GM12872 (cell line): ENCODE data around the gene LACTBL1.
A peak's percentile ranks its signal among the peaks of the same experiment; 100 is the strongest.

Experiments used
- TF ChIP-seq, protein P1 (sequence below): IDR thresholded peaks from 3 replicates; pipeline ENCODE4 v1.5.1; 2011; ENCODE audit warnings: low read depth, mild to moderate bottlenecking, low read length, moderate library complexity; ENCODE audit not compliant: insufficient read depth

Gene LACTBL1, protein sequence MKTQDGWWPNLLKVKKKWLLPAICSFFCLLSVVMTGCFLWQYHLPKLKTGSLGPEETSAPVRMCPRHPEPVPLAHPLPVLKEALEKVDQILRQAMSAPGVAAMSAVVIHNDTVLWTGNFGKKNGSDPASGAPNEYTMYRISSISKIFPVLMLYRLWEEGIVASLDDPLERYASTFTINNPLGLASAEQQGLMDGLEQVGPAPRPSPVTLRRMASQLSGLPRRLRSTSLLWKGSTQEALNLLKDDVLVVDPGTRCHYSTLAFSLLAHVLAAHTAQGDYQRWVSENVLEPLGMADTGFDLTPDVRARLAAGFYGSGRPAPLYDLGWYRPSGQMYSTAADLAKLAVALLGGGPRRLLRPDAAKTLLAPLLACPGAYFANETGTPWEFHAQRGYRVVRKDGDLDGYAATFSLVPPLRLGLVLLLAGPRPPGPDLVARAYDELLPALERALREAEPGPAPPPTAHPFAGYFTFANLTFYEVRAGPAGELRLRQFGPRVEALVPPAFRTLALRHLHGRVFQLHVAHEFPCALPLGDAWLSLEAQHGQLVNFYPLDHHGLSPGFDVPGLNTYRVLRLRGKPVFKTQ

DNA sequence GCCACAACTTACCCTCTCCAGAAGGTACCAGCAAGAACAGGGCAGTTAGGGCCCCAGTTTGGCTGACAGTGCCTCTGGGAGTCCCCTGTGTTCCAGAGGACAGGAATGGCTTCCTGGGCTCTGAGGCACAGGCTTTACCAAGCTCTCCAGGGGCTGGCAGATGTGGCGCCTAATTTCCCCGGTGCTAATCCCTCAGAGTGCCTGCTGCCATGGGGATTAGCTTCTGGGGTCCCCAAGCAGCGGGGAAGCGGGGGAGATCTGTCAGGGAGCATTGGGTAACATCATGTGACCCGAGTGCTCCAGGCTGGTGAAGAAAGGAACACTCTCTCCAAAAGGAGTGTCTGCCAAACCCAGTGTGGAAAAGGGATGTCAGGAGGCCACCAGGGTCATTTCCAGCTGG lies at the start of gene LACTBL1:
Gene LACTBL1 (minus strand): TSS at position 107 of the 400 bp plus-strand sequence. CDS start 550 bp downstream, outside the sequence.
- TF ChIP-seq, protein P1, sequence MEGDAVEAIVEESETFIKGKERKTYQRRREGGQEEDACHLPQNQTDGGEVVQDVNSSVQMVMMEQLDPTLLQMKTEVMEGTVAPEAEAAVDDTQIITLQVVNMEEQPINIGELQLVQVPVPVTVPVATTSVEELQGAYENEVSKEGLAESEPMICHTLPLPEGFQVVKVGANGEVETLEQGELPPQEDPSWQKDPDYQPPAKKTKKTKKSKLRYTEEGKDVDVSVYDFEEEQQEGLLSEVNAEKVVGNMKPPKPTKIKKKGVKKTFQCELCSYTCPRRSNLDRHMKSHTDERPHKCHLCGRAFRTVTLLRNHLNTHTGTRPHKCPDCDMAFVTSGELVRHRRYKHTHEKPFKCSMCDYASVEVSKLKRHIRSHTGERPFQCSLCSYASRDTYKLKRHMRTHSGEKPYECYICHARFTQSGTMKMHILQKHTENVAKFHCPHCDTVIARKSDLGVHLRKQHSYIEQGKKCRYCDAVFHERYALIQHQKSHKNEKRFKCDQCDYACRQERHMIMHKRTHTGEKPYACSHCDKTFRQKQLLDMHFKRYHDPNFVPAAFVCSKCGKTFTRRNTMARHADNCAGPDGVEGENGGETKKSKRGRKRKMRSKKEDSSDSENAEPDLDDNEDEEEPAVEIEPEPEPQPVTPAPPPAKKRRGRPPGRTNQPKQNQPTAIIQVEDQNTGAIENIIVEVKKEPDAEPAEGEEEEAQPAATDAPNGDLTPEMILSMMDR, result no peak

DNA sequence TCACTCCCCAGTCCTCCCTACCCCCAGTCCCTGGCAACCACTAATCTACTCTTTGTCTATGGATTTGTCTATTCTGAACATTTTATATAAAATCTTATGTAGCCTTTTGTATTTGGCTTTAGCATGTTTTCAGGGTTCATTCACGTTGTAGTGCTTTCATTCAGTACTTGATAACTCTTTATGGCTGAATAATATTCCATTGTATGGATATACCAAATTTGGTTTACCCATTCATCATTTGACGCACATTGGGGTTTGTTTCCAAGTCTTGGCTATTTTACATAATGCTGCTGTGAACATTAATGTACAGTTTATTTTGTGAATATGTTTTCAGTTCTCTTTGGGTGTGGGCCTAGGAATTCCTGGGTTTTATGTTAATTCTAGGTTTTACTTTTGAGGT lies 49.2 kb upstream of the LACTBL1 start:
- TF ChIP-seq, protein P1, result no peak

DNA sequence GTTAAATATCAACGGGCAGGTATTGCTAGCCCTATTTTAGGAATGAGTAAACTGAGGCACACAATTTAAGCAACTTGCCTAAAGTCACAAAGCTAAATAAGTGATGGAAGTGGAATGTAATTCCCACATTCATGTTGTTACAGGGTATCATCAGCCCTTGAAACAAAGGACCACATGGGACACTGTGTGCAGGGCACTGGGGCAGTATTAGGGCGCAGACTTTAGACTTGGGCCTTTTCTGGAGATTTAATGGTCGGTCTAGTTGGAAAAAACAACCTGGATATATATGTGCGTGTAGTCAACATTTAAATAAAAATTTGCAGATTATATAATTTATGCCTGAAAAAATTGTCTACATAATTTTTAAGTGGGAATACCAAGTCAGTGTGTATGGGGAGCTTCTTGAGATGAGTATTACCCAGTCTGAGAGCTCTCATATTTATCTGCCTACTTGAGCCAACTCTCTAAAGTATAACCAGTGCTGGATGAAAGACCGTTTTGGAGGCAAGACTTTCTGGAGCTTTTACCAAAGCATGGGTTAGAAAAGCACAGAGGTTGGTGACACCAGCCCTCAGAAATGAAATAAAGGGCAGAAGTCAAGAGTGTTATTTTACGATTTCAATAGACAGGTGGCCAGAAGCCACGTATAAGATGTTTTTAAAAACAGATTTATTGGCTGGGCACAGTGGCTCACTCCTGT lies 48.2 kb upstream of the LACTBL1 start:
- TF ChIP-seq, protein P1, result no peak

DNA sequence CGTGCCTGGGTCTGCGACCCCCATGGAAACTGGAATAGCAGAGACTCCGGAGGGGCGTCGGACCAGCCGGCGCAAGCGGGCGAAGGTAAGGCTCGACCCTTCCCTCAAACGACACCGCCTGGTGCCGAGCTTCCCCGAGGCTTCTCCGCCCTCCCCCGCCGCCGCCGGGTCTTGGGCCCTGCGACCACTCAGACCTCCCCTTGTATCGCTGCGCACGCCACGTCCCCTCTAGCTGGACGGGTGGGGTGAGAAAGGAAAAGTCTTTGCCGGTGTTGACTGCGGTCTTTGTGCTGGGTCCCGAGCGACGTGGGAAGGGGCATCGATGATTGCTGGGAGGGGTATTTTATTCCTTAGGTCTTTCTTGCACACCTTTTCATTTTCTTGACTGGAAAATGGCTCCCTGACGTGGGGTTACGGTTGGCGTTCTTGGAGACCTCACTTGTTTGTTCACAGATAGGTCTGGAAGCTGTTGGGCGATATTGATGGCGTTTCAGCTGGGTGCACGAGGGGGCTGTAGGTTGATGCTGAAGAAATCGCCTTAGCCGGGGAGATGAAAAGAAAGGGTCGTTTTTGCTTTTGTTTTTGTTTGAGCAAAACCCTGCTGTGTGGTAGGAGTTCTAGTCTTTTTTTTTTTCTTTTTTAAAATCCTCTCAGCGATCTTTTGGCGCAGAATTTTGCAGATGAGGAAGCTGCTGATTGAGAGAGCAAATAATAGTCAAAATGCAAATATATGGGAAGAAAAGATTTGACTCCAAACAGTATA lies 47.4 kb upstream of the LACTBL1 start:
- TF ChIP-seq, protein P1, result no peak

DNA sequence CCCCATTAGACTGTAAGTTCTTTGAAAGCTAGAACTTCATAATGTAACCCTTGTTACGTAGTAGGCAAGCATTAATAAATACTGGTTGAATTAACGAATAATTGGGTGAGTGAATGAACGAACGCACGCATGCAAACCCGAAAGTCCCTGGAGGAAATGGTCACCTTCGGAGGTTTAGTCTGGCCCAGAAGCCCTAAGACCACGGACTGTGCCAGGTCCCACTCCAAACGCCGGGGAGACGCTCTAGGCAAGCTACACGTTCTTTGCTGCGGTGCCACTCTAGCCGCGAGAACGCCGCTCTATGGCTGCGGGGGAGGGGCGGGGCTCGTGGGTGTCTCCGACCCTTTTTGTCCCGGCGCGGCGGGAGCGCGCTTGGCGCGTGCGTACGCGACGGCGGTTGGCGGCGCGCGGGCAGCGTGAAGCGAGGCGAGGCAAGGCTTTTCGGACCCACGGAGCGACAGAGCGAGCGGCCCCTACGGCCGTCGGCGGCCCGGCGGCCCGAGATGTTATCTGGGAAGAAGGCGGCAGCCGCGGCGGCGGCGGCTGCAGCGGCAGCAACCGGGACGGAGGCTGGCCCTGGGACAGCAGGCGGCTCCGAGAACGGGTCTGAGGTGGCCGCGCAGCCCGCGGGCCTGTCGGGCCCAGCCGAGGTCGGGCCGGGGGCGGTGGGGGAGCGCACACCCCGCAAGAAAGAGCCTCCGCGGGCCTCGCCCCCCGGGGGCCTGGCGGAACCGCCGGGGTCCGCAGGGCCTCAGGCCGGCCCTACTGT lies 46.6 kb upstream of the LACTBL1 start, which contains the start of gene KDM1A:
Gene KDM1A (plus strand): TSS at position 375 of the 769 bp plus-strand sequence. CDS start 129 bp downstream, at position 504.
- TF ChIP-seq, protein P1, result peak; percentile 43; the same call in 1 of the 3 replicates

DNA sequence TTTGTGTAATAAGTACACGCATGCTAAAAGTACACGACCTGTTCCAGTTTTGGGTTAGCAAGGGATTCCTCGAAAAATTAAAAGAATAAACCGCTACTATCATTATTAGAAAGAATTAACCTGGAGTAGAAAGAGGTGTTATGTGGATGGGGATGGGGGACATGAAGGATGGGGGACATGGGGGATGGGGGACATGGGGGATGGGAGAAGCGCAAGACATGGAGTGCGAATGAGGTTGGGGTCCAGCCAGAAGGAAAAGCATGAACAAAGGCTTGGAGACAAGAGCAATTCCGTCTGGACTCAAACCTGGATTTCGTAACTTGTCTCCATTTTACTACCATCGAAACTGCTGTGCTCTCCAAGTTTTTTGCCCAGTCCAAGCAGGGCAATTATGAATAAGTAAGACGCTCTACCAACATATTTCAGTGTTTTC lies 46.0 kb upstream of the LACTBL1 start:
- TF ChIP-seq, protein P1, result no peak
